CD8-positive, alpha-beta memory T cell (primary cell): ENCODE measurements around the gene HIRA. TPM values are rescaled to one million over a fixed set of nuclear protein-coding genes. Genes with fewer than 3 reads are reported as not detected.

Source experiments
- polyA plus RNA-seq: library from polyadenylated mRNA; unstranded; fragments of 300-500 nt; fragmentation: Illumina TruSeq; gene quantifications from one replicate; pipeline ENCODE4 v1.2.3, GENCODE V29; 2021
- total RNA-seq, 2 experiments: library from RNA; stranded (reverse); gene quantifications; one replicate each; pipeline ENCODE4 v1.2.3, GENCODE V29; 2021

HIRA gene
- total and polyA plus RNA-seq, 3 experiments from 2014 or later = 4.6 to 44.8 (median 38.5) TPM

Other genes with a start within 250 kb of the HIRA start
- gene CLTCL1, start 140.0 kb downstream of the HIRA start, total RNA-seq = under 1 TPM; 0.58 to 0.88 TPM
- gene CLTCL1, start 140.0 kb downstream of the HIRA start, polyA plus RNA-seq = 0.51 TPM
- 10 to 100 TPM; 47.7 to 48.6 TPM for gene MRPL40, start 812 bp upstream of the HIRA start, total RNA-seq
- 62.4 TPM for gene MRPL40, start 812 bp upstream of the HIRA start, polyA plus RNA-seq
- 10 to 100 TPM; 24.4 to 27.7 TPM for gene C22orf39, start 16.0 kb upstream of the HIRA start, total RNA-seq
- gene C22orf39, start 16.0 kb upstream of the HIRA start, polyA plus RNA-seq = 59.9 TPM
- 10 to 100 TPM; 87.3 to 88.8 TPM for gene UFD1, start 47.5 kb upstream of the HIRA start, total RNA-seq
- gene UFD1, start 47.5 kb upstream of the HIRA start, polyA plus RNA-seq = 82.7 TPM
- 100 to 1,000 TPM in 1 of 2 experiments, 10 to 100 TPM in 1; 99.0 to 101 TPM for gene CDC45, start 48.2 kb upstream of the HIRA start, total RNA-seq
- 0.17 TPM for gene CDC45, start 48.2 kb upstream of the HIRA start, polyA plus RNA-seq
- not detected for gene CLDN5, start 92.7 kb upstream of the HIRA start, total RNA-seq
- gene CLDN5, start 92.7 kb upstream of the HIRA start, polyA plus RNA-seq = not detected